ENCODE measurements around the gene CTDNEP1.
A peak's percentile ranks its signal among the peaks of the same experiment; 100 is the strongest.

CTDNEP1 gene

GRCh38 chr17:7214300-7215135 is 37.0 kb downstream of the CTDNEP1 start:
- peak; percentile 94 to 95 for DNase-seq

GRCh38 chr17:7213895-7214299 is 37.6 kb downstream of the CTDNEP1 start:
- DNase-seq: peak in 1 of 2 donors; percentile 80

GRCh38 chr17:7211491-7212273 is 39.9 kb downstream of the CTDNEP1 start:
- DNase-seq: no peak

- no peak for DNase-seq
Observed at GRCh38 chr17:7208754-7209460, 42.6 kb downstream of the CTDNEP1 start.

GRCh38 chr17:7208027-7208571 is 43.4 kb downstream of the CTDNEP1 start:
- DNase-seq: no peak

- no peak for DNase-seq
Observed at GRCh38 chr17:7207120-7208001, 44.2 kb downstream of the CTDNEP1 start.

GRCh38 chr17:7205561-7205960 is 46.0 kb downstream of the CTDNEP1 start:
- DNase-seq: no peak

- DNase-seq: peak; percentile 56 to 72
Observed at GRCh38 chr17:7204828-7205461, 46.6 kb downstream of the CTDNEP1 start.

- DNase-seq: no peak
Observed at GRCh38 chr17:7204336-7204735, 47.2 kb downstream of the CTDNEP1 start.

- DNase-seq: no peak
Observed at GRCh38 chr17:7203391-7203790, 48.1 kb downstream of the CTDNEP1 start.

- no peak for DNase-seq
Observed at GRCh38 chr17:7196651-7197401, 54.7 kb downstream of the CTDNEP1 start.

- no peak for DNase-seq
Observed at GRCh38 chr17:7195971-7196370, 55.6 kb downstream of the CTDNEP1 start.
